Activated CD8-positive, alpha-beta memory T cell treated with anti-CD3 and anti-CD28 coated beads for 24 hours (primary cell): Measurements from ENCODE around the gene TMPRSS5.

ENCODE experiments used
- DNase-seq: peaks from one replicate; pipeline ENCODE4 v3.0.0-alpha.2; 2020

TMPRSS5 gene

GRCh38 chr11:113664981-113665710 lies 41.0 kb downstream of the TMPRSS5 start:
- no peak for DNase-seq

- DNase-seq: no peak
Measured at GRCh38 chr11:113664069-113664980, 41.8 kb downstream of the TMPRSS5 start.

- DNase-seq: no peak
Measured at GRCh38 chr11:113663567-113663966, 42.5 kb downstream of the TMPRSS5 start.

- DNase-seq: no peak
Measured at GRCh38 chr11:113655771-113656170, 50.3 kb downstream of the TMPRSS5 start.

GRCh38 chr11:113651023-113651422 lies 55.1 kb downstream of the TMPRSS5 start:
- no peak for DNase-seq

GRCh38 chr11:113649311-113649710 lies 56.8 kb downstream of the TMPRSS5 start:
- DNase-seq: no peak

GRCh38 chr11:113647856-113648255 lies 58.3 kb downstream of the TMPRSS5 start:
- no peak for DNase-seq

- DNase-seq: no peak
Measured at GRCh38 chr11:113647108-113647507, 59.0 kb downstream of the TMPRSS5 start.

- no peak for DNase-seq
Measured at GRCh38 chr11:113645593-113646349, 60.3 kb downstream of the TMPRSS5 start.

GRCh38 chr11:113644605-113645004 lies 61.5 kb downstream of the TMPRSS5 start:
- no peak for DNase-seq

GRCh38 chr11:113643701-113644100 lies 62.4 kb downstream of the TMPRSS5 start:
- no peak for DNase-seq

GRCh38 chr11:113643006-113643585 lies 63.0 kb downstream of the TMPRSS5 start:
- no peak for DNase-seq

GRCh38 chr11:113642090-113642489 lies 64.0 kb downstream of the TMPRSS5 start:
- DNase-seq: no peak

GRCh38 chr11:113638376-113638775 lies 67.7 kb downstream of the TMPRSS5 start:
- DNase-seq: no peak

- no peak for DNase-seq
Measured at GRCh38 chr11:113637636-113638035, 68.5 kb downstream of the TMPRSS5 start.
